MM.1S (cell line): ENCODE measurements around the gene CLEC4D.

Experiments used
- EZH2phosphoT487 ChIP-seq: fragments of 300-600 bp; sonication (generic); IDR thresholded peaks from 2 replicates; pipeline ENCODE4 v1.6.1; 2018; ENCODE audit warnings: antibody characterized with exemption, low read length
- TF ChIP-seq, protein P1 (sequence below): fragments of 300-600 bp; sonication (generic); IDR thresholded peaks from 2 replicates; pipeline ENCODE4 v1.5.1; 2016; ENCODE audit warnings: antibody characterized with exemption, low read length, mixed read lengths

DNA sequence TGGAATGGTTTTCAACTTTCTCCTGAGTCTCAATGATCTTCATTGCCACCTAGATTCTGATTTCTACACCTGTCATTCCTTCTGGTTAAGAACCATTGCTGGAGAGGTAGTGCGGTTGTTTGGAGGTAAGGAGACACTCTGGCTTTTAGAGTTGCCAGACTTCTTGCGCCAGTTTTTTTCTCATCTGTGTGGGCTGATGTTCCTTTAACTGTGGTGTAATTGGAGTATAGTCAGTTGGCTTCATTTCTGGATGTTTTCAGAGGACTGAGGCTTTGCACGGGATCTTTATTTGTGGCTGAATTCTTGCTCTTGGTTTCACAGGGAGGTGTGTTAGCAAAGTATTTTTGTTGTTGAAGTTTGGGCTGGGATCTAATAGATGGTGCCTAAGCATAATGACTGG is 5.7 kb upstream of the CLEC4D start:
- TF ChIP-seq, protein P1, sequence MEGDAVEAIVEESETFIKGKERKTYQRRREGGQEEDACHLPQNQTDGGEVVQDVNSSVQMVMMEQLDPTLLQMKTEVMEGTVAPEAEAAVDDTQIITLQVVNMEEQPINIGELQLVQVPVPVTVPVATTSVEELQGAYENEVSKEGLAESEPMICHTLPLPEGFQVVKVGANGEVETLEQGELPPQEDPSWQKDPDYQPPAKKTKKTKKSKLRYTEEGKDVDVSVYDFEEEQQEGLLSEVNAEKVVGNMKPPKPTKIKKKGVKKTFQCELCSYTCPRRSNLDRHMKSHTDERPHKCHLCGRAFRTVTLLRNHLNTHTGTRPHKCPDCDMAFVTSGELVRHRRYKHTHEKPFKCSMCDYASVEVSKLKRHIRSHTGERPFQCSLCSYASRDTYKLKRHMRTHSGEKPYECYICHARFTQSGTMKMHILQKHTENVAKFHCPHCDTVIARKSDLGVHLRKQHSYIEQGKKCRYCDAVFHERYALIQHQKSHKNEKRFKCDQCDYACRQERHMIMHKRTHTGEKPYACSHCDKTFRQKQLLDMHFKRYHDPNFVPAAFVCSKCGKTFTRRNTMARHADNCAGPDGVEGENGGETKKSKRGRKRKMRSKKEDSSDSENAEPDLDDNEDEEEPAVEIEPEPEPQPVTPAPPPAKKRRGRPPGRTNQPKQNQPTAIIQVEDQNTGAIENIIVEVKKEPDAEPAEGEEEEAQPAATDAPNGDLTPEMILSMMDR = no peak
- TF ChIP-seq EZH2phosphoT487 = no peak
